GM21528 (cell line): ENCODE data around the gene FANCI.

ENCODE experiments used
- ATAC-seq: cut with Tn5 transposase; IDR thresholded peaks from one replicate; pipeline ENCODE4 v1.9.1; 2021; ENCODE audit warnings: mild to moderate bottlenecking, moderate library complexity; ENCODE audit not compliant: unreplicated experiment, low FRiP score

FANCI gene

DNA sequence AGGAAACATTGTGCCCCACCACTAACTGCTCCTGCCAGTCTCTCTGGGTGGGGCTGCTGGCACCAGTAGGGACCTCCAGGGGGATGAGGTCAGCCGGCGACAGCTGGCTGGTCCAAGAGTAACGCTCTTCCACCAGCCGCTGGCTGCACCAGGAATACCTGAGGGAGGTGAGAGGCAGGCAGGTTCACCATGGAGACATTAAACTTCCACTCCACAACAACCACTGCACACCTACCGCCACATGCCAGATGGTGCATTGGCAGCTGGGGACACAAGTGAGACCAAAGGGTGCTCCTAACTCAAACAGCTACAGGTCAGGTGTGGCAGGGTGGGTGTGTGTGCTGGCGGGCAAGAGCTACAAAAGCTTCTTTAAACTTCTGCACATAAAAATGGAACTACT is 86.3 kb downstream of the FANCI start:
- no peak for ATAC-seq

DNA sequence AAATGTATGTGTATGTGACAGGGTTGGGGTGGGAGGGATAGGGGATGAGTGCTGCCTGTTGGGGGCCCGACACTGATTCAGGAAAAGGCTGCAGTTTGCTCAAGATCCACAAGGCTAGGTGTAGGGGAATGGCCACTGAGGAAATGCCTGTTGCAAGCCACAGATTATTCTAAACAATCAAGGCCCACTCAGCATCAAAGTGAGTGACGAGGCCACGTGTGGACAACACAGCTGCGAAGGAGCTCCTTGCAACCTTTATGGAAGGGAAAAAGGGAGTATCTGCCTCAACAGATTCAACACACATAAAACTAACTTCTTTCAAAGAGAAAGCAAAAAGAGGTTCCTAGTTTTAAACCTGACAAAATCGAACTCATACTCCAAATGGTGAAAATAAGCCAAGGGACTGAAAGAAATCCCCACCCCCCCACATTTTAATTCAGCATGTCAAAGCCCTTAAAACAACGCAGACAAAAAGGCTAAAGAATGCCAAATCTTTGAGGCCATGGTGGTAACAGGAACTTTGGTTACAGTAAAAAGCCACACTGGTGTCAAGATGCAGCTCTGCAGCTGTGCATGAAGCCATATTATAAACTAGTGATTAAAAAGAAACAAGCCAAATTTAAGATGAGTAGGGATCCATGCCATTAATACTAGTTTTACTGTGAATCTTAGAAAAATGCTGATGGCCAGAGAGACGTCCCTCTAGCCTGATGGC is 87.3 kb downstream of the FANCI start:
- ATAC-seq, result no peak

DNA sequence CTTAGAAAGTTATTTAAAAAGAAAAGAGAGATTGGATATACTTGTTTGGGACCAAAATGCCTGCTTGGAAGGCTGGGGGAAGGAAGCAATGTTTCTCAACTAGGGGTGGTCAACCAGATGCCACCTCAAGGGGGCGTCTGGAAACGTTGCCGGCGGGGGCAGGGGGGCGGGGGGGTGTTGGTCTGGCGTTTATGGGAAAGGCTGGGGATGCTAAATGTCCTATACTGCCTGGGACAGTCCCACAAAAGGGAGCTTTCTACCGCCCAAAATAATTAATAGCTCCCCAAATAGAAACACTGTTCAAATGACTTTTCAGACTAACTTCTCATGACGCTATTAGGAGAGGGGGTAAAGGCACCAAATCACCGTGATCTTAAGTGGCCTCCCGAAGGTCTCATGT is 88.7 kb downstream of the FANCI start:
- ATAC-seq, result no peak

DNA sequence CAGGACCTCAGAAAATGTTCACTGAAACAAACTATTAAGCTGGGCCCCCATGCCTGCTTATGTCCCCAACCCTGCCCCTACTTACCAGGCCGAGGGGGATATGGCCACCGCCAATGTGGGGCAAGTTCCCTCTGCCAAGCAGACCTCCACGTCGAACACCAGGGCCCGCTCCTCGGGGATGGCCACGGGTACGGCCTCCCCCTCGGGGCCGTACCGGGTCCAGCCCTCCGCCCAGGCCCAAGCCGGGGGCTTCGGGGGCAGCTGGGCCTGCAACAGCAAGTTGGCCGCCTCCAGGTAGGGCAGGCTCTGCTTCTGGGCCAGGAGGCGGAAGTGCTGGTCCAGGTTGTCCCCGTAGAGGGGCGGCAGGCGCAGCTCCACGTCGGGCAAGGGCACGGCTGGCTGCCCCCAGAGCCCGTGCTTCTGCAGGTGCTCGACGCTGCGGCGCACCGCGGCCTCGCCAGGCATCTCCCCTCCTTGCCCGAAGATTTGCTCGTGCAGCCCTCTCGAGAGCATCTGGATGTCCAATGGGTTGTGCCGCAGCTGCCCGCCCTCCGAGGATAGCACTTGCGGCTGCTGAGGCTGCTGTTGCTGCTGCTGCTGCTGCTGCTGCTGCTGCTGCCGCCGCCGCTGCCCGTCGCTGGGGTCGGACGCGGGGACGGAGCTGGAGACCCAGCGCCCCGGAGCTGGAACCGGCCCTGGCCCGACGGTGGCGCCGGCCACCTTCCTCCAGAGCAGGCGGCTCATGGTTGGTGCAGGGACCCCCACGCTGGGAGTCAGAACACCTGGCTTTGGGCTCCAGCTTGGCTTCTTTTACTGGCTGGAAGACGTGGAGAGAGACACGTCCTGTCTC is 89.5 kb downstream of the FANCI start:
- ATAC-seq, result no peak

DNA sequence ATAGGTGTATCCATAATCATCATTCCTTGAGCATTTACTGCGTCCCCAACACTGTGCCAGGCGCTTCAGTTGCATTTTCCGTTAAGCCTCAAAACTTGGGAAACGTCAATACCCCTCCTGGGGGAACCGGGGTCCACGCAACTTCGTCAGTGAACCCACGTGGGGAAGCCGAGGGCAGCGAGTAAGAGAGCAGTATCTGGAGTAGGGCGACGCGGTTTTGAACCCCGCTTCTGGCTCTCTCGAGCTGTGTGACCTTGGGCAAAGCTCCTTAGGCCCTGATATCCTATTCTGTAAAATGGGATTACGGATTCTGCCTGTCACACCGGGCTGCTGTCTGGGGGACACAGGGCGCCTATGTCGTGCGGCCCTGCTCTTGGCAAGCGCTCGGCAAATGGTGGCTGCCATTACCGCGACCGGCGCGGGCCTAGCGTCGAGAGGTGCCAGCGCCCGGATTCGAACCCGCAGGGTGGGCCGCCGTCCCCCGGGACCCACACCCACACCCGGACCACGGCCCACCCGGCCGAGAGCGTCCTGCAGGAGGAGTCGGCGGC is 90.3 kb downstream of the FANCI start:
- peak; percentile 21 for ATAC-seq

DNA sequence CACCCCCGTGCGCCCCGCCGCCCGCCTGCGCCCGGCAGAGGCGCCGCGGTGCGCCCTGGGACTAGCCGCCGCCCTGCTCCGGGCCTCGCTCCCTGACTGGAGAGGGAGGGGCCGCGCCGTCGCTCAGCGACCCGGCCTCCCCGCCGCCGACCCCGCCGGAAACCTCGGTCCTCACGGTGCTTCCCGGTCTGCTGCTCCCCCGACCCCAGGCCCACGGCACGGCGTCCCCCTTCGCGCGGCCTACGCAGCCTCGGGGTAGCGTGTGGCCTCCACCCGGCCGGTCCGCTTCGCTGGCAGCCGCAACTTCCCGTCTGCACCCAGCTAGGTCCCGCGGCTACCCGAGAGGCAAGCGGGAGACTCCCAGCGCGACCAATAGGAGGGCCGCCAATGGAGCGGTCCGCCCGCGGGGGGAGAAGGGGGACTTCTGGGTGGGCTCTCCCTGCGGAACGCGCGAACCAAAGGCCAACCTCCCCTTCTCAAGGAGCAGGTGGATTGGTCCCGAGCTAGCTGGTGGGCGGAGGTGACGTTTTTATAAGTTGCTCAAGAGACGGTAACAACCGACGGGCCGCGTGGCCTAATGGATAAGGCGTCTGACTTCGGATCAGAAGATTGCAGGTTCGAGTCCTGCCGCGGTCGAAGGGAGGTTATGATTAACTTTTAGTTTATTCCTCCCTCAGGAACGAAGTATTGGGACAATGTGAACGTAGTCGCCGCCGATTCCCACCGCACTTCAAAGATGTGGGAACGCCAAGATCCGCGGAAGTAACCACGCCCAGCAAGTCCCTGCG is 90.9 kb downstream of the FANCI start, which contains the start of gene POLG:
Gene POLG, minus strand, starts transcription at position 315 of the 788 bp plus-strand sequence. CDS start 1,070 bp downstream, outside the sequence.
- ATAC-seq, result peak; percentile 89

DNA sequence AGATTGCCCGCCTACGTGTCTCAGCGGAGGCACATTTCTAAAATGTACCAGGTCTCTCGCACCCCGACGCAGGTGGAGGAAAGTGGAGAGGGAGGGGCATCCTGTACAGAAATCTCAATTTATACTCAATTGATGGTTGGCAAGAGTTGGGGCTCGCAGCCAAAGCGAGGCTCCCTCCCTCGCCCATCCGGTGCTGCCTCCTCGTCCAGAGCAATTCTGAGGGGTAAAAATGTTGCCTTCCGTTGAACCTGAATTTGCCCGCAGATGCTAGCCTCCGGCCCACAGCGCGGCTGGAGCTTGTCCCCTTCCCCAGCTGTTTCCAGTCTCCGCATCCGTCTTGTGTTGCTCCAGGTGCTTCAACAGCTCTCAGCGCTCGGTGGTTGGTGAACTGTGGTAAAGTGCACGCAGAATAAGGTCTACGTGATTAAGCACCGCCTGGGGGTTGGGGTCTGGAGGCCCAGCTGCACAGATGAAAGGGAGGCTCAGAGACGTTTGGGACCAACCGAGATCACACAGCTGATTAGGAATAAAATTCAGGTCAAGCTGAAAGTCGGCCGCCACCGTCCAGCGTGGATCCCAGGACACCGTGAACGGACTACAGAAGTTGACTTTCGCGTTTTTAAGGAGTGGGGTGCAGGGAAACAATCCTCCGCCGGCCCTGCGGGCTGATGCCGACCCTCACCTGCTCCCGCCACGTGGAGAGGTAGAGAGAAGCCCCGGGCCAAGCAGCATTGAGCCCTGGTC is 91.7 kb downstream of the FANCI start:
- peak; percentile 34 for ATAC-seq

DNA sequence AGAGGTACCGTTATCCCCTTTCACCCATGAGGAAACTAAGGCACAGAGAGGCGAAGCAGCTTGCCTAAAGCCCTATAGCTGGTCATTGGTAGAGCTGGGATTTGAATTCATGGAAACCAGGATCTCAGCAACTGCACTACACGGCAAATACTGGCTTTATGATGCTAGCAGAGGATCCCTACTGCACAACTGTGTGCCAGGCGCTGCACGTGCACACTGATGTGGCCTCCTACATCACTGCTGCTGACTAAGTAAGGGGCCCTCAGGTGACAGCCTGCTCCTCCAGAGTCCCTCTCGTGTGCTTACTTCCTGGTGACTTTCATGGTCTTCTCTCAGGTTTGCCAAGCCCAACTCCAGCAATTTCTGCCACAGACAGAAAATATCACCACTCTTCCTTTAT is 94.3 kb downstream of the FANCI start:
- ATAC-seq, result no peak

DNA sequence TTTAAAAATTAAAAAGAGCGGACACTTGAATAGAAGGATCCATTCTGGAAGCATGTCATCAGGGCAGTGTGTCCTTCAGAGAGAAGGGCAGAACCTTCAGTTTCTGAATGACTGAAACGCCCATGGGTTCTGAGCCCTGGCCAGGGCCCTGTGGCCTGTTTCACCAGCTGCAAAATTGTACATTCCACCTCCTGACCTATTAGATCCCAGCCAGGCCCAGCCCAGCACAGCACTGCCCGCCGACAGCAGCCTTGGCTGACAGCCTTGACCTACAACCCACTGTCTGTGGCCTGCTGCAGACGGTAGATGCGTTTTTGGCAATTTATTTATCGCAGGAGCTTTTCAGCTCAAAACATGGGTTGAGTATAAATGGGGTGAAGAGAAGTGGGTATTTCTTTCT is 96.8 kb downstream of the FANCI start:
- no peak for ATAC-seq

DNA sequence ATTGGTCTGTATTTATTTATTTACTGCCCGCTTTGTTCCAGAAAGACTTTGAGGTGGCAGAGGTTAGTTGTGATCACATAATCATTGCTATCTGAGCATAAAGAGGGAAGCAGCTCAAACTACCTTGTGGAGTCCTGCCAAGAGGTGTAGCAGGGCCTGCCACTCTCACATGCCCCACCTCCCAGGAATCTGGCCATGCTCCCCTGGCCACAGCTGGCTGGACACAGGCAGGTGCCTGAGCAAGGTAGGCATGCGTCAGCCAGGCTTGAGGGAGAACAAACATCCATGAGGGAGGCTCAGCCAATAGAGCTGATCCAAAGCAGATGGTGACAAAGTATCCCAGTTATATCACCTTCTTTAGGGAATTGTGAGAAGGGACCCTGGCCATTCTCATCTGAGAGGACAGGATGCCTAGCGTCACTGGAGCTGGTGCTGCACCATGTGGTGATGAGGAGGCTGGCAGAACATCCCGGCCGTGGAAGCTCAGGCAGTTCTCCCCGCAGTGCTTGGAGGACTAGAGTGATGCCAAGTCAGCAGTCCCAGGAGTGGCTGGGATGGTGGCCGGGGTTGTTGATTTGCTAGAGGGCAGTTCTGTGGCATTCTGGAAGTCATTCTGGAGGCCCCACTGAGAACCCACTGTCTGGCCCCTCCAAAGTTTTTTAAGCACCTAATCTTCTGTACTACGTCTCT is 97.7 kb downstream of the FANCI start:
- no peak for ATAC-seq

DNA sequence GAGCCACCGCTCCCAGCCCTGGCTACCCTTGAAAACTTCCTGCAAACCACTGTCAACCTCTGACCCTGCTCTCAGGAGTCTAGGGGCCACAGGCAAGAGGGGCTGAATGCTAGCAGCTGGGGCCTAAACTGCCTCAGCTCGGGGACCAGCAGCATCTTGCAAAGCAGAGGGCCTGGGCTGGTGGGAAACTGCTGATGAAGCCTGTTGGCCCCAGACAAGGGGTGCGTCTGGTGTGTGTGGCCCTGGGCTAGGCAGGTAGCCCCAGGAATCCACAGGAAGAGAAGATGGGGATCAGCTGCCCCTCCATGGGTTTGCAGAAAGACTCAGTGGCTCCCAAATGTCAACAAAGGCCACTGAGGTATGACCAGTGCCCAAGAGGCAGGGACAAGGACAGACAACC is 99.1 kb downstream of the FANCI start:
- no peak for ATAC-seq

DNA sequence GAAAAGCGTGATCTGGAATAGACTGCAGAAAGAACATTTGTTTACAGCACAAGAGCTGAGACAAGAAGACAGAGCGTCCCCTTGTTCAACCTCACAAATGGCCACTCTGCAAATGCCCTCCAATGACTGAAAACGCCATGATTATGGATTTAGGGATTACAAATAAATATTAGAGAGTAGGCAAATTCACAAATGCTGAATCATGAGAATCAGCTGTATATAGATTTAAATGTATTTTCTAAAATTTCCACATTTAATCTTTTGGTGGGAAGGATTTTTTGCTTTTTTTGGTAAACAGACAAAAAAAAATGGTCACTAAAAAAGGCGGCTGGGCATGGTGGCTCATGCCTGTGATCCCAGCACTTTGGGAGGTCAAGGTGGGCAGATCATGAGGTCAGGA is 101.5 kb downstream of the FANCI start:
- ATAC-seq, result no peak

DNA sequence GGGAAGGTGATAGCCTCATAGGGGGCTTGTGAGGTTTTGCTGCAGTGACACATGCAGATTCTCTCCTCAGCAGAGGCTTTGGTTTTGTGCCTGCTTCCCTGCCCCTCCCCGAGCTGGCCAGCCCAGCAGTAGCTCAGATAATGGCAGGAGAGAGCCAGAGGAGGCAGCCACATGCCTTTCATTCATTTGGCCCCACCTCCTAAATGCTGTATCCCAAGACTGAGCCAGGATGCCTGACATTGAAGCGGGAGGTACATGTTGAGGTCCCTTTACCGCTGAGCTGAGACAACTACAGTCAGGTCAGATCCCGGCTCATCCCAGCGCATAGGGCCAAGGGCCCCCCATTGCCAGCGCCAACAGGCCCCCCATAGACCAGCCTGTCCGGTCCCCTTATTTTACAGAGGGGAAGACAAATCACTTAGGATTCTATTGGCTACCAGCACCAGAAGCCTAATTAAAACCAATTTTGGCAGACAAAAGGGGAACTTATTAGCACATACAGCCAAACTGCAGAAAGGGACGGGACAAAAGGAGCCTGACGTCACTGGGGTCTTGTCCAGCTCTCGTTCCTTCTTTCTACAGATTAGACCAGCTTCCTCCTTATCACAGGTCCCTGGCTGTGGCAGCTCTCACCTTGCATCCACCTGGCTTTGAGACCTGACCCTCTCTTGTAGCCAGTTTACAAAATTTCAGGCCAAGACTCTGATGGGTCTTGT is 102.9 kb downstream of the FANCI start:
- ATAC-seq, result no peak

DNA sequence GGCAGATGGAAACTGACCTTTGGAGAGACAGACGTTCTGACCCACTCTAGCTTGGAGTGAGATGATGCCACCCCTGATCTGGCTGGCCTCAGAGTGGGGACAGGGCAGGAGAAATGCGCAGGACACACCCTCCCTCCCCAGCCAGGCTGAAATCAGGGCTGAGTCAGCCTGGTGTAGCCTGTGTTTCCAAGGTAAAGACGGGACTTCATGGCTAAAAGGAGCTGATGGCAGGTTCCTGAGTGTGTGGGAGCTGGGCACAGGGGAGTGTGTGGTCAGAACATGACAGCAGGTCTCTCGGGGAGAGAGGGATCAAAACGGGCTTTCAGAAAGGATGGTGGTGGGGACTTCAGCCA is 105.4 kb downstream of the FANCI start:
- no peak for ATAC-seq

DNA sequence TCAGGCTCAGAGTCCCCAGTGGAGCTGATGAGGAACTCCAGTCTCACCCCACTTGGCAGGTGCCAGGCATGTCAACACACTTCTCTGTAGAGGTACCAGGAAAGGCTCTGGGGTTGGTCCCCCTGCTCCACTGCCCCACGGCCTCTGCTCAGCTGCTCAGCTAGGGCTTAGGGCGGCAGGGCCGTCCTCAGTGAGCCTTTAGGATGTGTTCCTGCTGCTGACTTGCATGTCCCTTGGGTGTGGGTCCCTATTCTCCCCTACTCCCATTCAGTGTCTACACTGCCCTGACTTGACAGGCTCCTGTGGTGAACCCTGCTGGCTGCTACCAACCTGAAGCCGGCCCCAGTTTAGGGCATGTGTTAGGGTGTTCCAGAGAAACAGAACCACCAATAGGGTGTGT is 108.7 kb downstream of the FANCI start:
- no peak for ATAC-seq

DNA sequence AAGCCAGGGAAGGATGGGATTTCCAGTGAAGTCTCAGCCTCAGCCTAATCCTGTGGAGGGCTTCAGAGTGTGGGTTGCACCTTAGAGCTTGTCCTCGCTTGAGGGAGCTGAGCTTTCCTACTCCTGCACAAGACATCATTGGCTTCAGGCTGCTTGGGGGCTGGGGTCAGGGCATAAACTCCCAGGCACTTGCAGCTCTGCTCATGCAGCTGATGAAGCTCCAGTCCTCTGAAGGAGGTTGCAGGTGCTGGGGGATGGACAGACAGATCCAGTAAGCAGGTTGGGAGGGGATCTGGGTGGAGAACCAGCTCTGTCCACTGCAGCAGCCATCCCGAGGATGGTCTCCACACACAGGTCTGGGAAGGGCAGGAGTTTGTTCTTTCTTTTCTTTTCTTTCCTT is 110.2 kb downstream of the FANCI start:
- no peak for ATAC-seq

DNA sequence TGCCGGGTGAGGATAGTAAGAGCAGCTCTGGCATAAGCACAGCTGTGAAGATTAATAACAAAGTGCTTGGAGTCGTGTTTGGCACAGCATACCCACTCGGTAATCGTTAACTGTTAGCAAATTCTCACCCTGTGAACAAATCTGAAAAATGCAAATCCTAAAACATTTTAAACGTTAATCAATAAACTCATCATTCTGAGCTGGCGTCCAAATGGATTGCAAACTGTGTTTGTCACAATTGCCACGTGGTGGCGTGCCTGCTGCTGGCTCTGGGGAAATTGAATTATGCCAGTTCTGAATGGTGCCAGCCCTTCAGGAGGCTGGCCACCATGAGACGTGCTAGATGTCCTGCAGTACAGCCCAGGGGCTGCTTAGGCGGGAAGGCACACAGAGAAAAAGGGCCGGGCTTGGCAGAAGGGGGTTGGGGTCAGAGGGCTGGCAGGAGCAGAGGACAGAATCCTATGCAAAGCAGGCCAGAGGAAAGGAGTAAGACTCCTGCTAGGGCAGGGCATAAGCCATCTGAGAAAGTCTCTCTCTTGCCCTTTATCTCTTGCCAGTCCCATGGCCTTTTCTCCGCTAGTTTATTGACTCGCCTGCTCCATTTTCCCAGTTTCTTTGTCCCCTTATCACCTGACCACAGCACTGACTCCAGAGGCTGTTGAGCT is 113.0 kb downstream of the FANCI start:
- no peak for ATAC-seq

DNA sequence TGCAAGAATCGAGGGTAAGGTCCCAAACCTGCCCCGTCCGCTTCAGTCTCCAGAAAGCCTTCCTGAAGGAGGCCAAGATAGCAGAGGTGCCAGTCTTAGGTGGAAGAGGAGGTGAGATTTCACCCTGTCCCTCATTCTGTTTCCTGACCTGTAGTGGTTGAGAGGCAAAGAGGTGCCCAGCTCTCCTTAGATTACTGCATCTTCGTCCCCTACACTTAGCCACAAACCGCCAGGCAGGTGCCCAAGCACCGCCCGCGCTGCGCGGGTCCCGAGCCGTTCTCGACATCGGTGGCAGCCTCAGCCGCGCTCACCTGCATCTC is 114.6 kb downstream of the FANCI start:
- ATAC-seq, result no peak
